ENCODE results near the gene C15orf61.

C15orf61 gene

DNA sequence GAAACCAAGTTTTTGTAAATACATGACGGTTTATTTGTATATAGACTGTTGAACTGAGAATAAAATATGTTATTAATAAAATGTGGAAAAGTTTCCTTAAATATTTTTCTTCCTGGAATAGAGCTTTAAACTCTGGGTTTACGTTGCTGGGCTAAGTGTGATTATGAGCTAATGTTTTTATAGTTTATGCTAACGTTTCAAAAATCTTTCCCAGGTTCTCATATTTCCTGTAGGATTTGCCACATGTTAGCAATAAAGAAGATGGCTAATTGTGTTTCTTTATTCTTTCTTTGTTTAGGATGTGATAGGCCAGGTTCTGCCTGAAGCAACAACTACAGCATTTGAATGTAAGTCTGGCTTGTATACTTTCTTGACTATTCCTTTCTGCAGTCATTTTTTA, 28.8 kb downstream of the C15orf61 start:
- DNase-seq (ENCODE audit: low spot score), result no peak

DNA sequence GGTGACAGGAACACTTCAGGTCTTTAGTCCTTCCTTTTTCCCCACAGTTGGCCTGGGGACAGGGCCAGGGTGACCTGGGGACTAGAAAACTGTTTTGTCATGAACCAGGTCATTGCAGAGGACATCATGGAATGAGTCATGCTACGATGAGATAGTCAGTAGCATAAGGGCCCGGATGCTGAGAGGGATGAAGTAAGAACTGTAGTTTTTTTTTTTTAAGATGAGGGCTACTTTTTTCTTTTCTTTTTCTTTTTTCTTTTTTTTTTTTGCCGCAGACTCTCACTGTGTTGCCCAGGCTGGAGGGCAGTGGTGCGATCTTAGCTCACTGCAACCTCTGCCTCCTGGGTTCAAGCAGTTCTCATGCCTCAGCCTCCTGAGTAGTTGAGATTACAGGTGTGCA, 29.6 kb downstream of the C15orf61 start:
- DNase-seq (ENCODE audit: low spot score), result no peak

- no peak for DNase-seq (ENCODE audit: low spot score)
Measured at GRCh38 chr15:67551207-67551743, 30.3 kb downstream of the C15orf61 start.

- no peak for DNase-seq (ENCODE audit: low spot score)
Measured at GRCh38 chr15:67554580-67554979, 33.6 kb downstream of the C15orf61 start.

- no peak for DNase-seq (ENCODE audit: low spot score)
Measured at GRCh38 chr15:67556976-67557570, 36.1 kb downstream of the C15orf61 start.

- DNase-seq (ENCODE audit: low spot score), result no peak
Measured at GRCh38 chr15:67558502-67558901, 37.6 kb downstream of the C15orf61 start.

DNA sequence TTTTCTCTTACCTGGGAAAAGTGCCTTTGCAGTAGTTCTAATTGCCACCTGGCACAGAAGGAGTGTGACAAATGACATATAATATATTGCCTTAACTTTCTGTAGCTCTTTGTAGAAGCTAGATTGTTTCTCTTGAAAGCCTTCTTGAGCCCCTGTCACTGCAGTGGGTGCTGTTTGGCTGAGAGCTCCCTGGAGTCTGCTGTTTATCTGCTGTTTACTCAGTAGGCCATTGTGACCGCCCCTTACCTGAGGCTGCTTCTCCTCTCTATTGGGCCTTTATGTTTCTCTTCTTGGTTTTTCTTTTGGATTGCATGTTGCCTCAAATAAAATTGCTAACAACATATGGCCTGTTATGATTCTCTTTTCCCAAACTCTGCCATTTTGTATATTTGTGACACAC, 38.2 kb downstream of the C15orf61 start:
- DNase-seq (ENCODE audit: low spot score), result no peak

GRCh38 chr15:67559576-67559975, 38.6 kb downstream of the C15orf61 start:
- DNase-seq (ENCODE audit: low spot score), result no peak

GRCh38 chr15:67560320-67560719, 39.4 kb downstream of the C15orf61 start:
- no peak for DNase-seq (ENCODE audit: low spot score)

- no peak for DNase-seq (ENCODE audit: low spot score)
Measured at GRCh38 chr15:67563092-67563491, 42.2 kb downstream of the C15orf61 start.

GRCh38 chr15:67564021-67564967, 43.4 kb downstream of the C15orf61 start:
- DNase-seq (ENCODE audit: low spot score), result no peak

DNA sequence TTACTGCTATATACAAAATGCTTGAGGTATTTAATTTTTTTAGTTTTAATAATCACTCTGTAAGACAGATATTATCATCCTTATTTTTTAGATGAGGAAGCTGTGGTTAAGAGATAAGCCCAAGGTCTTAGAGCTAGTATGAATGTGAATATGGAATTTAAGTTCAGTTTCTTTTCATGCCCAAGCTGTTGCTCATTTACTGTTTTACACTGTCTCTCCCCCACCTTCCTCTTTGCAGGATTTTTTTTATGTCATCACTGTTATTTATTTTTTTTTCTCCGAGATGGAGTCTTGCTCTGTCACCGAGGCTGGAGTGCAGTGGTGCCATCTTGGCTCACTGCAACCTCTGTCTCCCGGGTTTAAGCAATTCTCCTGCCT, 44.0 kb downstream of the C15orf61 start:
- no peak for DNase-seq (ENCODE audit: low spot score)

GRCh38 chr15:67569668-67570067, 48.7 kb downstream of the C15orf61 start:
- no peak for DNase-seq (ENCODE audit: low spot score)

DNA sequence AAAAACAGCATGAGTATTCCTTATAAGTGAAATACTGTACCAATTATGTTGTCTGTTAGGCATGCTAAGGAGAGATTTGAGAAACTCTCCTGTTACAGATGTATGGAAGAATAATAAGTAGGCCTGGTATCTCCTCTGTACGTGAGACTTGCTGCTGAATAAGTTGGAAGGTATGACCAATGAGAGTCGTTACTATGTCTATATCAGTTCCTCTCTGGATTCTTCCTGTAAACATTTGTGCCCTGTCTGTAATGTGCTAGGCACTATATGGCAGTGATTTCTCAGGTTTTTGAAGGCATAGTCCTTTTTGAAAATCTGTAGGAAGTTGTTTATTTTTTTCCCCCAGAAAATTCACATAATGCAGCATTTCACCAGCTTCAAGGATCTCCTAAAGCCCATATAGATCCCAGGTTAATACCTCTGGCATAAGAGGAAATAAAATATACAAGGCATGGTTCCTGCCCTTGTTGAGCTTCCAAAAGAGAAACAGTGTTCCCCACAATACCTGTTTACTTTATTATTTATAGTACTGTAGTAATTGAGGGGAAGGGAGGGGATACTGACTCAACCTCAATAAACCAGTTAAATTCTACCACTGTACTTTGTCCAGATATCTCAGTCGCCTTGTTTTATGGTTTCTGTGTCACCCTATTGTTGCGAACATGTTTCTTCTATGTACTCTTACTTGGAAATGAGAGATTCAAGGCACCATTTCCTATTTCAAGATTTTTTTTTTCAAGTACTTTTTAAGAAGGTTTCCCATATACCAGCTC, 50.1 kb downstream of the C15orf61 start:
- DNase-seq (ENCODE audit: low spot score), result no peak

- no peak for DNase-seq (ENCODE audit: low spot score)
Measured at GRCh38 chr15:67571648-67572415, 50.9 kb downstream of the C15orf61 start.

- no peak for DNase-seq (ENCODE audit: low spot score)
Measured at GRCh38 chr15:67573194-67573593, 52.3 kb downstream of the C15orf61 start.

GRCh38 chr15:67575039-67575502, 54.1 kb downstream of the C15orf61 start:
- no peak for DNase-seq (ENCODE audit: low spot score)

DNA sequence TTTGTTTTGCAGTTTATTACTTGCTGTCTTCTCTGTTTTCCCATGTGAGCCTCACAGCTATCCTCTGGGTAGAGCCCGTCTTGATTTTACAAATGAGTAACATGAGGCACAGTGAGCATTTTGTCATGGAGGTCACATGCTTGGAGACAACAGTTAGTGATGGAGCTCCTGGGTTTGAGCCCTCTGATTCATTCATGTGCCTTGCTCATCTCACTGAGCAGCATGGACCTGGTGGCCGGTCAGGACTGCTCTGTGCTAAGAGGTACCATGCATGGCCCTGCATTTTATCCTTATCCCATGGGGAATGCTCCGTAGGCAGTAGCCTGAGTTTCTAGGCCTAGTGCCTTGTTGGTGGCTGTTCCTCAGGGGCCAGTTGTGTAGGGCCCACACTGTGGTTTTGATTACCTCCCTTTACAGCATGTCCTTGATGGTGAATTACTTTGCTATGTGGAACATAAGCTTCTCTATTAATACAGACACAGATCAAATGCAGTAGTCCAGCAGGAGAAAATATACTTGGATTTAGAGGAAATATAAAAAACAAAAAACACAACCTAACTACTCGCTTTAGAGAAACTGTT, 57.2 kb downstream of the C15orf61 start:
- peak; percentile 7 for DNase-seq (ENCODE audit: low spot score)

GRCh38 chr15:67579164-67579563, 58.2 kb downstream of the C15orf61 start:
- DNase-seq (ENCODE audit: low spot score), result no peak
